HEK293 (cell line): Measurements from ENCODE around the gene TRAK1.

Experiments
- CTCF ChIA-PET: fragments of 350-600 bp; formaldehyde crosslinking; extraction: SDS; loops from one replicate; lab custom pipeline; 2021; ENCODE audit warnings: antibody characterized with exemption; lab: Yijun Ruan, JAX
- POLR2A ChIA-PET: fragments of 300-600 bp; formaldehyde crosslinking; extraction: SDS; loops from one replicate; lab custom pipeline; 2020; ENCODE audit warnings: antibody characterized with exemption, inconsistent platforms; lab: Yijun Ruan, JAX
- H3K27ac ChIP-seq: fragments of 200-500 bp; sonication (Bioruptor generic); 2 replicates; pipeline ENCODE4 v1.5.1; 2014; ENCODE audit warnings: low read depth, low read length, control low read depth, inconsistent platforms; ENCODE audit errors: extremely low read depth
- H3K36me3 ChIP-seq, 2 experiments: fragments of 200-500 bp in 1 of 2; sonication (Bioruptor generic) in 1 of 2; 1 replicate in 1 of 2; 2 replicates in 1 of 2; pipeline ENCODE4 v1.5.1; 2014 to 2017; ENCODE audit warnings: inconsistent platforms in 2 of 2, low read length in 2 of 2; ENCODE audit not compliant: control insufficient read depth in 2 of 2, insufficient read depth in 1 of 2
- H3K4me1 ChIP-seq: fragments of 200-500 bp; sonication (Bioruptor generic); 2 replicates; pipeline ENCODE4 v1.5.1; 2014; ENCODE audit warnings: mild to moderate bottlenecking, low read length, inconsistent platforms; ENCODE audit not compliant: control insufficient read depth, insufficient read depth
- H3K4me3 ChIP-seq: 2 replicates; pipeline ENCODE4 v1.5.1; 2011; ENCODE audit warnings: low read depth, mild to moderate bottlenecking, control low read depth, low read length, moderate library complexity
- H3K9me3 ChIP-seq: fragments of 200-500 bp; sonication (Bioruptor generic); 2 replicates; pipeline ENCODE4 v1.5.1; 2014; ENCODE audit warnings: low read depth, low read length, inconsistent platforms; ENCODE audit not compliant: control insufficient read depth, insufficient read depth
- EGR2 ChIP-seq: fragments of 450-650 bp; formaldehyde crosslinking; IDR thresholded peaks from 2 replicates; pipeline ENCODE4 v1.5.1; 2016; ENCODE audit warnings: low read depth, missing biosample characterization, missing genetic modification characterization
- KLF17 ChIP-seq: fragments of 450-650 bp; formaldehyde crosslinking; IDR thresholded peaks from 2 replicates; pipeline ENCODE4 v1.5.1; 2016; ENCODE audit warnings: missing biosample characterization, missing genetic modification characterization
- RBAK ChIP-seq: fragments of 450-650 bp; formaldehyde crosslinking; IDR thresholded peaks from 2 replicates; pipeline ENCODE4 v1.5.1; 2016; ENCODE audit warnings: missing biosample characterization, missing genetic modification characterization
- WT1 ChIP-seq: fragments of 450-650 bp; formaldehyde crosslinking; IDR thresholded peaks from 2 replicates; pipeline ENCODE4 v1.5.1; 2016; ENCODE audit warnings: missing biosample characterization, missing genetic modification characterization
- ZBTB26 ChIP-seq: fragments of 450-650 bp; formaldehyde crosslinking; optimal IDR thresholded peaks from 2 replicates; pipeline ENCODE3; 2016; ENCODE audit warnings: missing biosample characterization, mild to moderate bottlenecking, missing genetic modification characterization
- ZNF157 ChIP-seq: fragments of 450-650 bp; formaldehyde crosslinking; IDR thresholded peaks from 2 replicates; pipeline ENCODE4 v1.5.1; 2016; ENCODE audit warnings: missing biosample characterization, missing genetic modification characterization
- ZNF169 ChIP-seq: fragments of 450-650 bp; formaldehyde crosslinking; IDR thresholded peaks from 2 replicates; pipeline ENCODE4 v1.5.1; 2016; ENCODE audit warnings: missing biosample characterization, missing genetic modification characterization
- ZNF214 ChIP-seq: fragments of 450-650 bp; formaldehyde crosslinking; IDR thresholded peaks from 2 replicates; pipeline ENCODE4 v1.5.1; 2017; ENCODE audit warnings: missing biosample characterization, mild to moderate bottlenecking, missing genetic modification characterization, borderline replicate concordance
- ZNF223 ChIP-seq: fragments of 450-650 bp; formaldehyde crosslinking; IDR thresholded peaks from 2 replicates; pipeline ENCODE4 v1.5.1; 2016; ENCODE audit warnings: missing biosample characterization, missing genetic modification characterization
- ZNF426 ChIP-seq: fragments of 450-650 bp; formaldehyde crosslinking; IDR thresholded peaks from 2 replicates; pipeline ENCODE4 v1.5.1; 2017; ENCODE audit warnings: missing biosample characterization, missing genetic modification characterization, mild to moderate bottlenecking, inconsistent platforms, moderate library complexity
- ZNF48 ChIP-seq: fragments of 450-650 bp; formaldehyde crosslinking; IDR thresholded peaks from 2 replicates; pipeline ENCODE4 v1.5.1; 2016; ENCODE audit warnings: missing biosample characterization, missing genetic modification characterization
- ZNF544 ChIP-seq: fragments of 450-650 bp; formaldehyde crosslinking; IDR thresholded peaks from 2 replicates; pipeline ENCODE4 v1.5.0; 2017; ENCODE audit warnings: missing biosample characterization, missing genetic modification characterization
- ZNF555 ChIP-seq: fragments of 450-650 bp; formaldehyde crosslinking; conservative IDR thresholded peaks from 2 replicates; pipeline ENCODE4 v1.5.1; 2017; ENCODE audit warnings: missing biosample characterization, mild to moderate bottlenecking, missing genetic modification characterization, inconsistent platforms
- ZNF654 ChIP-seq: fragments of 450-650 bp; formaldehyde crosslinking; IDR thresholded peaks from 2 replicates; pipeline ENCODE4 v1.5.1; 2016; ENCODE audit warnings: low read depth, missing biosample characterization, missing genetic modification characterization
- ZNF664 ChIP-seq: fragments of 450-650 bp; formaldehyde crosslinking; IDR thresholded peaks from 2 replicates; pipeline ENCODE4 v1.5.1; 2016; ENCODE audit warnings: missing biosample characterization, missing genetic modification characterization
- ZNF677 ChIP-seq: fragments of 450-650 bp; IDR thresholded peaks from 2 replicates; pipeline ENCODE4 v1.5.0; 2018; ENCODE audit warnings: missing biosample characterization, mild to moderate bottlenecking, missing genetic modification characterization, moderate library complexity
- ZNF692 ChIP-seq: fragments of 450-650 bp; formaldehyde crosslinking; IDR thresholded peaks from 2 replicates; pipeline ENCODE4 v1.5.1; 2016; ENCODE audit warnings: missing biosample characterization, missing genetic modification characterization
- ZXDB ChIP-seq: fragments of 450-650 bp; formaldehyde crosslinking; IDR thresholded peaks from 2 replicates; pipeline ENCODE4 v1.5.1; 2016; ENCODE audit warnings: missing biosample characterization, missing genetic modification characterization
- TF ChIP-seq, protein P1 (sequence below): fragments of 450-650 bp; formaldehyde crosslinking; IDR thresholded peaks from 2 replicates; pipeline ENCODE4 v1.5.1; 2016; ENCODE audit warnings: missing biosample characterization, missing genetic modification characterization, borderline replicate concordance
- TF ChIP-seq, protein P2 (sequence below): fragments of 450-650 bp; formaldehyde crosslinking; IDR thresholded peaks from 2 replicates; pipeline ENCODE4 v1.5.1; 2016; ENCODE audit warnings: missing biosample characterization, missing genetic modification characterization

TRAK1 gene

DNA sequence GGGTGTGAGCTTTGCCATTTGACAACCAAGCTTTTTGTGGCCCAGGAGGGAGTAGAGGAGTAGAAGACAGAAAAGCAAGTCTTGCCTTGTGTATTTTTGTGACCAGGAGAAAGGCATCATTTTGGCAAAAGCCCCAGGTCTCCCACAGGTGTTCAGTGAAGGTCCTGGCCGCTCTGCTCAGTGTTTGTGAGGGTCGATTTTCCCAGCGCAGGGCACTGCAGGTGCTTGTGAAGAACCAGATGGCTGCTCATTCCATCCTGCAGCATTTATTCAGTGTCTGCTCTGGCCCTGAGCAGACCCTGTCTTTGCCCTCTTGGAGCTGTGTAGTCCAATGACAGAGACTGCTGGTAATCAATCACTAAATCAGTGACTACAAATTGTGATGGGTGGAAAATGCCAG lies 19.5 kb downstream of the TRAK1 start (continued):
- TF ChIP-seq ZNF426 (tag by site-specific recombination), result no peak
- no peak for TF ChIP-seq RBAK (tag by site-specific recombination)
- TF ChIP-seq ZNF555 (tag by site-specific recombination), result no peak
- no peak for TF ChIP-seq ZNF223 (tag by site-specific recombination)
- no peak for TF ChIP-seq EGR2 (tag by site-specific recombination)
- no peak for TF ChIP-seq ZNF654 (tag by site-specific recombination)
- TF ChIP-seq ZNF214 (tag by site-specific recombination), result no peak
- TF ChIP-seq ZBTB26 (tag by site-specific recombination), result no peak
- TF ChIP-seq ZNF677, result no peak

DNA sequence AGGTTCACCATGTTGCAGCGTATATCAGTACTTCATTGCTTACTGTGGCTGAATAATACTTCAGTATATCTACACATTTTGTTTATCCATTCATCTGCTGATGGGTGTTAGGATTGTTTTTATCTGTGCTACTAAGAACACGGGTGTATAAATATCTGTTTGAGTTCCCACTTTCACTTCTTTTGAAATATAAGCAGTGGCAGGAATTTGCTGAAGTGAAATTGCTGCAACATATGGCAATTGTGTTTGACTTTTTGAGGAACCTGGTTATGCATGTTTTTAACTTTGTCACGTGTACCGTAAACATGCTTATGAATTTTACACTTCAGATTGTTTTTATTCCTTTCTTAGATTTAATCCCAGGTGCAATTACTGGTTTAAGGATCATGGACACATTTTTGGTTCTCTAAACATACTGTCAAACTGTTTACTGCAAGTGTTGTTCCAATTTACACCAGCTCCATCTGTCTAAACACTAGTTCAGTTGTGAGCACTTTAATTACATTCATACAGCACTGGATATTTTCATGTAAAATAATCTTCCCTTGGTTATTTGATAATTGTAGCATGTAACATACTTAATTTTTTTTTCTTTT lies 23.1 kb downstream of the TRAK1 start:
- TF ChIP-seq, protein P1, sequence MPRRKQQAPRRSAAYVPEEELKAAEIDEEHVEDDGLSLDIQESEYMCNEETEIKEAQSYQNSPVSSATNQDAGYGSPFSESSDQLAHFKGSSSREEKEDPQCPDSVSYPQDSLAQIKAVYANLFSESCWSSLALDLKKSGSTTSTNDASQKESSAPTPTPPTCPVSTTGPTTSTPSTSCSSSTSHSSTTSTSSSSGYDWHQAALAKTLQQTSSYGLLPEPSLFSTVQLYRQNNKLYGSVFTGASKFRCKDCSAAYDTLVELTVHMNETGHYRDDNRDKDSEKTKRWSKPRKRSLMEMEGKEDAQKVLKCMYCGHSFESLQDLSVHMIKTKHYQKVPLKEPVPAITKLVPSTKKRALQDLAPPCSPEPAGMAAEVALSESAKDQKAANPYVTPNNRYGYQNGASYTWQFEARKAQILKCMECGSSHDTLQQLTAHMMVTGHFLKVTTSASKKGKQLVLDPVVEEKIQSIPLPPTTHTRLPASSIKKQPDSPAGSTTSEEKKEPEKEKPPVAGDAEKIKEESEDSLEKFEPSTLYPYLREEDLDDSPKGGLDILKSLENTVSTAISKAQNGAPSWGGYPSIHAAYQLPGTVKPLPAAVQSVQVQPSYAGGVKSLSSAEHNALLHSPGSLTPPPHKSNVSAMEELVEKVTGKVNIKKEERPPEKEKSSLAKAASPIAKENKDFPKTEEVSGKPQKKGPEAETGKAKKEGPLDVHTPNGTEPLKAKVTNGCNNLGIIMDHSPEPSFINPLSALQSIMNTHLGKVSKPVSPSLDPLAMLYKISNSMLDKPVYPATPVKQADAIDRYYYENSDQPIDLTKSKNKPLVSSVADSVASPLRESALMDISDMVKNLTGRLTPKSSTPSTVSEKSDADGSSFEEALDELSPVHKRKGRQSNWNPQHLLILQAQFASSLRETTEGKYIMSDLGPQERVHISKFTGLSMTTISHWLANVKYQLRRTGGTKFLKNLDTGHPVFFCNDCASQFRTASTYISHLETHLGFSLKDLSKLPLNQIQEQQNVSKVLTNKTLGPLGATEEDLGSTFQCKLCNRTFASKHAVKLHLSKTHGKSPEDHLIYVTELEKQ (tag by site-specific recombination), result no peak
- TF ChIP-seq ZNF169 (tag by site-specific recombination) (no peak), ZNF544 (tag by site-specific recombination) (no peak)
- Histone ChIP-seq H3K4me3 (no peak overlapping the region), H3K27ac (no peak overlapping the region), H3K4me1 (no peaks in the 10 kb centered on the region), H3K36me3 (no peaks in the 10 kb centered on the region), H3K9me3 (no peaks in the 10 kb centered on the region)
- POLR2A ChIA-PET, result no interaction called here
- CTCF ChIA-PET, result no interaction called here

DNA sequence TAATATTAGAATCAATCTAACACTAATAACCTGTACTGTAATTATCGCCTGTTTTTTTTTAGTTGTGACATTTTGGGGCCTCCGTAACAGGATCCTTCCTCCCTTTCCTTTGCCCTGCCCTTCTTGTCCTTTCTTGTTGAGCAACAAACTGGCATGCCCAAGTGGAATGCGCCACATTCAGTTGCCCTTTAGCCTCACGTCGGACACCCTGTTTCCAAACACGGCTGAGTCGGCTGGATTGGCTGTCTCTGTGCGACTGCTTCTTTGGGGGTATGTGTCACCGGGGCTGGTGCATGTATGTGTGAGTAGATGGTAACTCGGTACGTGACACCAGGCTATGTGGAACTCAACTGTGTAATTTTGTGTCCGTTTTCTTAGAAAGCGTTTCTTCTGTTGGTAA lies 24.1 kb downstream of the TRAK1 start:
- ChIA-PET POLR2A (no interaction called here), CTCF (no interaction called here)
- Histone ChIP-seq H3K36me3 (no peaks in the 10 kb centered on the region), H3K9me3 (no peaks in the 10 kb centered on the region), H3K4me1 (no peaks in the 10 kb centered on the region), H3K4me3 (no peak overlapping the region), H3K27ac (no peak overlapping the region)
- TF ChIP-seq ZNF157 (tag by site-specific recombination) (no peak), ZXDB (tag by site-specific recombination) (no peak), ZNF664 (no peak), WT1 (no peak)

DNA sequence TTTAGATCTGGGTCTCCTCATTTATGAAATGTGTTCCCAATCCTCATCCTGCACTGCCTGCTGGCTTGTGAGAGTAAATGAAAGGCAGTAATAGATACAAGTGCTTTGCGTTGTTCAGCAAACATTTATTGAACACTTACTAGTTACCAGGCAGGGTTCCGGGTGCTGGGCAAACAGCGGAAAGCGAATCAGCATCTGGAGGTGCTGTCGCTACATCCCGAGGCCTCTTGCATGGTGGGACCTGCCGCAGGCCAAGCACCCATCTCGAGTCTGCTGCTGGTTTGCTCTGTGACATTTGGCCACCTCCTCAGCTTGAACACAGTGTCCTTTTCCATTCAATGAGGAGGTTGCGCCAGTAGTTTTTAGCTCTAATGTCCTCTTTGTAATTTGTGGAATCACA lies 24.8 kb downstream of the TRAK1 start:
- Histone ChIP-seq H3K9me3 (no peaks in the 10 kb centered on the region), H3K36me3 (no peaks in the 10 kb centered on the region), H3K4me3 (no peak overlapping the region), H3K27ac (no peak overlapping the region), H3K4me1 (no peaks in the 10 kb centered on the region)
- POLR2A ChIA-PET, result no interaction called here
- CTCF ChIA-PET, result interaction anchor here (1.7 kb wide), 1 partner anchor 113 kb away, joined by 9 read pairs; no protein-coding TSS in a partner anchor
- TF ChIP-seq ZXDB (tag by site-specific recombination) (no peak), ZNF692 (tag by site-specific recombination) (no peak), ZNF48 (tag by site-specific recombination) (no peak), KLF17 (no peak)
- TF ChIP-seq, protein P2, sequence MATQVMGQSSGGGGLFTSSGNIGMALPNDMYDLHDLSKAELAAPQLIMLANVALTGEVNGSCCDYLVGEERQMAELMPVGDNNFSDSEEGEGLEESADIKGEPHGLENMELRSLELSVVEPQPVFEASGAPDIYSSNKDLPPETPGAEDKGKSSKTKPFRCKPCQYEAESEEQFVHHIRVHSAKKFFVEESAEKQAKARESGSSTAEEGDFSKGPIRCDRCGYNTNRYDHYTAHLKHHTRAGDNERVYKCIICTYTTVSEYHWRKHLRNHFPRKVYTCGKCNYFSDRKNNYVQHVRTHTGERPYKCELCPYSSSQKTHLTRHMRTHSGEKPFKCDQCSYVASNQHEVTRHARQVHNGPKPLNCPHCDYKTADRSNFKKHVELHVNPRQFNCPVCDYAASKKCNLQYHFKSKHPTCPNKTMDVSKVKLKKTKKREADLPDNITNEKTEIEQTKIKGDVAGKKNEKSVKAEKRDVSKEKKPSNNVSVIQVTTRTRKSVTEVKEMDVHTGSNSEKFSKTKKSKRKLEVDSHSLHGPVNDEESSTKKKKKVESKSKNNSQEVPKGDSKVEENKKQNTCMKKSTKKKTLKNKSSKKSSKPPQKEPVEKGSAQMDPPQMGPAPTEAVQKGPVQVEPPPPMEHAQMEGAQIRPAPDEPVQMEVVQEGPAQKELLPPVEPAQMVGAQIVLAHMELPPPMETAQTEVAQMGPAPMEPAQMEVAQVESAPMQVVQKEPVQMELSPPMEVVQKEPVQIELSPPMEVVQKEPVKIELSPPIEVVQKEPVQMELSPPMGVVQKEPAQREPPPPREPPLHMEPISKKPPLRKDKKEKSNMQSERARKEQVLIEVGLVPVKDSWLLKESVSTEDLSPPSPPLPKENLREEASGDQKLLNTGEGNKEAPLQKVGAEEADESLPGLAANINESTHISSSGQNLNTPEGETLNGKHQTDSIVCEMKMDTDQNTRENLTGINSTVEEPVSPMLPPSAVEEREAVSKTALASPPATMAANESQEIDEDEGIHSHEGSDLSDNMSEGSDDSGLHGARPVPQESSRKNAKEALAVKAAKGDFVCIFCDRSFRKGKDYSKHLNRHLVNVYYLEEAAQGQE (tag by site-specific recombination), result no peak
